Measurements from ENCODE around the gene DCUN1D3.

GRCh38 chr16:20846551-20846950 lies 53.6 kb downstream of the DCUN1D3 start:
- TF ChIP-seq, protein P1, sequence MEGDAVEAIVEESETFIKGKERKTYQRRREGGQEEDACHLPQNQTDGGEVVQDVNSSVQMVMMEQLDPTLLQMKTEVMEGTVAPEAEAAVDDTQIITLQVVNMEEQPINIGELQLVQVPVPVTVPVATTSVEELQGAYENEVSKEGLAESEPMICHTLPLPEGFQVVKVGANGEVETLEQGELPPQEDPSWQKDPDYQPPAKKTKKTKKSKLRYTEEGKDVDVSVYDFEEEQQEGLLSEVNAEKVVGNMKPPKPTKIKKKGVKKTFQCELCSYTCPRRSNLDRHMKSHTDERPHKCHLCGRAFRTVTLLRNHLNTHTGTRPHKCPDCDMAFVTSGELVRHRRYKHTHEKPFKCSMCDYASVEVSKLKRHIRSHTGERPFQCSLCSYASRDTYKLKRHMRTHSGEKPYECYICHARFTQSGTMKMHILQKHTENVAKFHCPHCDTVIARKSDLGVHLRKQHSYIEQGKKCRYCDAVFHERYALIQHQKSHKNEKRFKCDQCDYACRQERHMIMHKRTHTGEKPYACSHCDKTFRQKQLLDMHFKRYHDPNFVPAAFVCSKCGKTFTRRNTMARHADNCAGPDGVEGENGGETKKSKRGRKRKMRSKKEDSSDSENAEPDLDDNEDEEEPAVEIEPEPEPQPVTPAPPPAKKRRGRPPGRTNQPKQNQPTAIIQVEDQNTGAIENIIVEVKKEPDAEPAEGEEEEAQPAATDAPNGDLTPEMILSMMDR (IDR thresholded peaks at IDR 0.05) = no peak
- TF ChIP-seq NFE2L2 (conservative IDR thresholded peaks at IDR 0.05; ENCODE audit: low read length) (no peak), BHLHE40 (IDR thresholded peaks at IDR 0.05; ENCODE audit: low read depth, low read length) (no peak), MAFK (IDR thresholded peaks at IDR 0.05; ENCODE audit: partially characterized antibody) (no peak), EP300 (IDR thresholded peaks at IDR 0.05) (no peak), POLR2A (IDR thresholded peaks at IDR 0.05; ENCODE audit: low read length) (no peak), RFX5 (IDR thresholded peaks at IDR 0.05) (no peak), USF2 (IDR thresholded peaks at IDR 0.05) (no peak)
